ENCODE results near the gene GTPBP3.

The GTPBP3 gene

GRCh38 chr19:17327654-17328516, 9.5 kb upstream of the GTPBP3 start:
- DNase-seq = peak; percentile 98

- DNase-seq = no peak
These were observed 8.6 kb upstream of the GTPBP3 start for GRCh38 chr19:17328517-17329365.

- no peak for DNase-seq
These were observed 7.7 kb upstream of the GTPBP3 start for GRCh38 chr19:17329366-17330261.

DNA sequence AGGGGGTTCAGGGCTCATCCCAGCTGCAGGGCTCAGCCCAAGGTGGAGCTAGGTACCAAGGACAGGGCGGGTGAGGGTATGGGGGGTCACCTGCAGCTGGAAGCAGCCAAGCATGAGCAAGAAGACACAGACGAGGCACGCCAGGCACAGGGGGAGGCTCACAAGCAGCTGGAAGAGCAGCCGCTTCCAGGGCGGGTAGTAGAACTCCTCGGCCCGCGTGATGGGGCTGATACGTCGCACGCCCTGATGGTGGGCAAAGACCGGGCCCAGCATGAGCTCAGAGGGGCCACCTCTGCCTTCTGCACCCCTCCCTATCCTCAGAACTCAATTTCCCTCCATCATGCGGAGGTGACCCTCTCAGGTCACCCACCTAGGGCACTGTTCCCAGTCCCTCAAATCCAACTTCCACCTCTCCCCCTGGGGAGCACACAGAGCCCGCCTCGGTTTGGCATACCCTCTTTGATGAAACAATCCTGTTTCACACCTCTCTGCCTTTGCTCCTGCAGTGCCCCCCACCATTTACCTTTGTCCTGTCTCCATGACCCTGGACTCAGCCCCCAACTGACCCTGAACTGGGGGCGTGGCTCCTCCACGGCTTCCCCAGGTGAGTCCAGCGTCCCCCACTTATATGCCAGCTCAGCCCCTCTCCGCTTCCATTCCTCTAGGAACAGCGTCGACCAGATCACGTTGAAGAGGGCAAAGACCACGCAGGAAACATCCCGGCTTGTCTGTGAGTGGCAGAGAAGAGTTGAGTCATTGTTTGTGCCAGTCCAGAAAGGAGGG, 6.9 kb upstream of the GTPBP3 start:
- no peak for DNase-seq

GRCh38 chr19:17331045-17331558, 6.3 kb upstream of the GTPBP3 start:
- no peak for DNase-seq

GRCh38 chr19:17332360-17332676, 5.0 kb upstream of the GTPBP3 start:
- no peak for DNase-seq

- peak; percentile 81 for DNase-seq
These were observed 4.4 kb upstream of the GTPBP3 start for GRCh38 chr19:17332677-17333581.

- DNase-seq = no peak
These were observed 3.5 kb upstream of the GTPBP3 start for GRCh38 chr19:17333611-17334413.

- DNase-seq = peak; percentile 98
These were observed 2.6 kb upstream of the GTPBP3 start, which contains the start of gene ANO8 for GRCh38 chr19:17334414-17335409. TSS of gene ANO8 (minus strand) at chr19:17334855. CDS start at chr19:17334670, 185 bp downstream.

- DNase-seq = no peak
These were observed 1.8 kb upstream of the GTPBP3 start for GRCh38 chr19:17335575-17335974.

DNA sequence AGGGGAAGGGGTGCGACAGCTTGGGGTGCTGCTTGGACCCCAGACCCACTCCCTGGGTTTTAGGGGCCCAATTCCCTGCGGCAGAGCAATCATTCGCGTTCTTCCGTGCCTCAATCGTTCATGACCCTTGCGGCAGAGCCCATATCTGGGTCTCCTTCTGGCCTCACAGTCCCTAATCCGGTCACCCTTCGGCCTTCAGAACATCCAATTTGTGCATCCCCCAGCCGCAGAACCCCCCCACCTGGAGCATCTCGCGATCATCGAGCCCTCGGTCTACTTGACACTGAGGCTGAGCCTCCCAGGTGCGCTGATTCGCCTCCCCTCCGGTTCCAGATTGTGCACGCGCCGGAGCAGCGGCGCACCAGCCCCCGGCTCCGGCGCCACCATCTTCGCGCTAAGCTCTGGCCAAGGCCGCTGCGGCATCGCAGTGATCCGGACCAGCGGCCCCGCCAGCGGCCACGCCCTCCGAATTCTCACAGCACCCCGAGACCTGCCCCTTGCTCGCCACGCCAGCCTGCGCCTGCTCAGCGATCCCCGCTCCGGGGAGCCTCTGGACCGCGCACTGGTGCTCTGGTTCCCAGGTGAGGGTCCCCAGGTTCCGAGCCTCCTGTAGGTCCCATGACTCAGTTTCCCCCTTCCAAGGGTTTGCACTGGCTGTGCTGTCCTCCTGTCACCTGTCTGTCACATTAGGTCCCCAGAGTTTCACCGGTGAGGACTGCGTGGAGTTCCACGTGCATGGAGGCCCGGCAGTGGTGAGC, 501 bp downstream of the GTPBP3 start:
- no peak for DNase-seq

- no peak for DNase-seq
These were observed 1.2 kb downstream of the GTPBP3 start for GRCh38 chr19:17338433-17339078.

DNA sequence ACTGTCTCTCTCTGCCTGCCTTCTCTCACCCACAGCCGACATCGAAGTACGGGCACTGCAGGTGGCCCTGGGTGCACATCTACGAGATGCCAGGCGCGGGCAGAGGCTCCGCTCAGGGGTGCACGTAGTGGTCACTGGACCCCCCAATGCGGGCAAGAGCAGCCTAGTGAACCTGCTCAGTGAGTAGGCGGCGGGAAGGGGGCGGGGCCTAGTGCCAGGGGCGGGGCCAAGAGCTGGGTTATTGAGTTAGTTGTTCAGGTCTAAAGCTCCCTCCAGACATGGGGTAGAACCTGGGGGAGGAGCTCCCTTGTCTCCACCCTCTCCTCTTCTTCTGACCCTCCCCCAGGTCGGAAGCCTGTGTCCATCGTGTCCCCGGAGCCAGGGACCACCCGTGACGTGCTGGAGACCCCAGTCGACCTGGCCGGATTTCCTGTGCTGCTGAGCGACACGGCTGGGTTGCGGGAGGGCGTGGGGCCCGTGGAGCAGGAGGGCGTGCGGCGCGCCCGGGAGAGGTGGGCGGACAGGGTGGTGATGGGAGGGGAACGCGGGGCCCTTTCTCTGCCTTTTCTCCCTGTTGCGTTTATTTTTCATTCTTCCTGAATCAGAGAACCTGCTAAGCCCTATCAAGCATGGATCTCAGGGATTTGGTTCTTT, 1.9 kb downstream of the GTPBP3 start:
- DNase-seq = peak; percentile 69

GRCh38 chr19:17340302-17340870, 3.0 kb downstream of the GTPBP3 start:
- DNase-seq = peak; percentile 87

DNA sequence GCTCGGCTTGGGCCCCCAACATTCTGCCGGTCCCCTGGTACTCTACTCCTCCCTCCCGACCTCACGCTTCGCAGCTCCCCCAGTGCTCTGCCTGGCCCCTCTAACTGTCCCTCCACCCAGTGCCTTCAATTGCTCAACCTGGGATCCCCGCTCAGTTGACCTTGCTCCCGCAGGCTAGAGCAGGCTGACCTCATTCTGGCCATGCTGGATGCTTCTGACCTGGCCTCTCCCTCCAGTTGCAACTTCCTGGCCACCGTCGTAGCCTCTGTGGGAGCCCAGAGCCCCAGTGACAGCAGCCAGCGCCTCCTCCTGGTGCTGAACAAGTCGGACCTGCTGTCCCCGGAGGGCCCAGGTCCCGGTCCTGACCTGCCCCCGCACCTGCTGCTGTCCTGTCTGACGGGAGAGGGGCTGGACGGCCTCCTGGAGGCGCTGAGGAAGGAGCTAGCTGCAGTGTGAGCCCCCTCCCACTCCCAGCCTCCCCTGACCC, 3.6 kb downstream of the GTPBP3 start:
- DNase-seq = no peak

- DNase-seq = no peak
These were observed 4.0 kb downstream of the GTPBP3 start for GRCh38 chr19:17341386-17341785.

Measured in islet precursor cell (in vitro differentiated cells).